WTC11 (cell line): ENCODE results near the gene FOXP1.

Experiments
- CREM ChIP-seq: sonication (generic); formaldehyde crosslinking; IDR thresholded peaks from 2 replicates; pipeline ENCODE4 v1.8.1; 2022; ENCODE audit warnings: mild to moderate bottlenecking, missing genetic modification reagents, moderate library complexity
- FOXK1 ChIP-seq: sonication (generic); formaldehyde crosslinking; IDR thresholded peaks from 2 replicates; pipeline ENCODE4 v1.8.0; 2022; ENCODE audit warnings: mild to moderate bottlenecking, moderate library complexity, missing genetic modification reagents
- TF ChIP-seq, protein P1 (sequence below): sonication (generic); formaldehyde crosslinking; IDR thresholded peaks from 2 replicates; pipeline ENCODE4 v1.8.1; 2023; ENCODE audit warnings: mild to moderate bottlenecking, missing genetic modification reagents
- TF ChIP-seq, protein P2 (sequence below): fragments of 200-600 bp; IDR thresholded peaks from 2 replicates; pipeline ENCODE4 v1.8.0; 2022; ENCODE audit warnings: antibody characterized with exemption
- TF ChIP-seq, protein P3 (sequence below): sonication (generic); formaldehyde crosslinking; IDR thresholded peaks from 2 replicates; pipeline ENCODE4 v1.8.1; 2023; ENCODE audit warnings: mild to moderate bottlenecking, missing genetic modification reagents, moderate library complexity
- TF ChIP-seq, protein P4 (sequence below): fragments of 250-450 bp; sonication (Bioruptor Pico); conservative IDR thresholded peaks from 2 replicates; pipeline ENCODE4 v1.9.0; 2021; ENCODE audit warnings: mild to moderate bottlenecking

DNA sequence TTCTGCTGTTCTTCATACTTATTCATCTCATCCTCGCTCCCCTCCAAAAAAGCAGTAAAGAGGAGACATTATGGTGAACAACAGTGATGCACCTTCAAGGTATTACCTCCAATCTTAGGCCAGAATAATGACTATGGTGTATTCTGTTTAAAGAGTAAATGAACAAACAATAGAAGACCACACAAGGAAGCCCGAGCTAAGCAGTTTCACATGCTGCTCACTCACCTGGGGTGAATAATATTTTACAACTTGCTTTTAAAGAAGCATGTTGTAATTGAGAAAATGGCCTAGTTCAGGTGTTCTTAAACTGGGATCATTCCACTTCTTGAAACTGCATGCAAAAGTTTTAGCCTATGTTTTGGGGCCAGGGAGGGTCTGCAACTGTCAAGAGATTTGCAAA, 581.2 kb downstream of the FOXP1 start:
- TF ChIP-seq, protein P1, sequence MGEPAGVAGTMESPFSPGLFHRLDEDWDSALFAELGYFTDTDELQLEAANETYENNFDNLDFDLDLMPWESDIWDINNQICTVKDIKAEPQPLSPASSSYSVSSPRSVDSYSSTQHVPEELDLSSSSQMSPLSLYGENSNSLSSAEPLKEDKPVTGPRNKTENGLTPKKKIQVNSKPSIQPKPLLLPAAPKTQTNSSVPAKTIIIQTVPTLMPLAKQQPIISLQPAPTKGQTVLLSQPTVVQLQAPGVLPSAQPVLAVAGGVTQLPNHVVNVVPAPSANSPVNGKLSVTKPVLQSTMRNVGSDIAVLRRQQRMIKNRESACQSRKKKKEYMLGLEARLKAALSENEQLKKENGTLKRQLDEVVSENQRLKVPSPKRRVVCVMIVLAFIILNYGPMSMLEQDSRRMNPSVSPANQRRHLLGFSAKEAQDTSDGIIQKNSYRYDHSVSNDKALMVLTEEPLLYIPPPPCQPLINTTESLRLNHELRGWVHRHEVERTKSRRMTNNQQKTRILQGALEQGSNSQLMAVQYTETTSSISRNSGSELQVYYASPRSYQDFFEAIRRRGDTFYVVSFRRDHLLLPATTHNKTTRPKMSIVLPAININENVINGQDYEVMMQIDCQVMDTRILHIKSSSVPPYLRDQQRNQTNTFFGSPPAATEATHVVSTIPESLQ, result no peak
- TF ChIP-seq, protein P2, sequence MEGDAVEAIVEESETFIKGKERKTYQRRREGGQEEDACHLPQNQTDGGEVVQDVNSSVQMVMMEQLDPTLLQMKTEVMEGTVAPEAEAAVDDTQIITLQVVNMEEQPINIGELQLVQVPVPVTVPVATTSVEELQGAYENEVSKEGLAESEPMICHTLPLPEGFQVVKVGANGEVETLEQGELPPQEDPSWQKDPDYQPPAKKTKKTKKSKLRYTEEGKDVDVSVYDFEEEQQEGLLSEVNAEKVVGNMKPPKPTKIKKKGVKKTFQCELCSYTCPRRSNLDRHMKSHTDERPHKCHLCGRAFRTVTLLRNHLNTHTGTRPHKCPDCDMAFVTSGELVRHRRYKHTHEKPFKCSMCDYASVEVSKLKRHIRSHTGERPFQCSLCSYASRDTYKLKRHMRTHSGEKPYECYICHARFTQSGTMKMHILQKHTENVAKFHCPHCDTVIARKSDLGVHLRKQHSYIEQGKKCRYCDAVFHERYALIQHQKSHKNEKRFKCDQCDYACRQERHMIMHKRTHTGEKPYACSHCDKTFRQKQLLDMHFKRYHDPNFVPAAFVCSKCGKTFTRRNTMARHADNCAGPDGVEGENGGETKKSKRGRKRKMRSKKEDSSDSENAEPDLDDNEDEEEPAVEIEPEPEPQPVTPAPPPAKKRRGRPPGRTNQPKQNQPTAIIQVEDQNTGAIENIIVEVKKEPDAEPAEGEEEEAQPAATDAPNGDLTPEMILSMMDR, result no peak
- TF ChIP-seq FOXK1, result no peak
- TF ChIP-seq, protein P3, sequence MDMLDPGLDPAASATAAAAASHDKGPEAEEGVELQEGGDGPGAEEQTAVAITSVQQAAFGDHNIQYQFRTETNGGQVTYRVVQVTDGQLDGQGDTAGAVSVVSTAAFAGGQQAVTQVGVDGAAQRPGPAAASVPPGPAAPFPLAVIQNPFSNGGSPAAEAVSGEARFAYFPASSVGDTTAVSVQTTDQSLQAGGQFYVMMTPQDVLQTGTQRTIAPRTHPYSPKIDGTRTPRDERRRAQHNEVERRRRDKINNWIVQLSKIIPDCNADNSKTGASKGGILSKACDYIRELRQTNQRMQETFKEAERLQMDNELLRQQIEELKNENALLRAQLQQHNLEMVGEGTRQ (CRISPR knock-in tag), result no peak
- no peak for TF ChIP-seq CREM (CRISPR knock-in tag)
- TF ChIP-seq, protein P4, sequence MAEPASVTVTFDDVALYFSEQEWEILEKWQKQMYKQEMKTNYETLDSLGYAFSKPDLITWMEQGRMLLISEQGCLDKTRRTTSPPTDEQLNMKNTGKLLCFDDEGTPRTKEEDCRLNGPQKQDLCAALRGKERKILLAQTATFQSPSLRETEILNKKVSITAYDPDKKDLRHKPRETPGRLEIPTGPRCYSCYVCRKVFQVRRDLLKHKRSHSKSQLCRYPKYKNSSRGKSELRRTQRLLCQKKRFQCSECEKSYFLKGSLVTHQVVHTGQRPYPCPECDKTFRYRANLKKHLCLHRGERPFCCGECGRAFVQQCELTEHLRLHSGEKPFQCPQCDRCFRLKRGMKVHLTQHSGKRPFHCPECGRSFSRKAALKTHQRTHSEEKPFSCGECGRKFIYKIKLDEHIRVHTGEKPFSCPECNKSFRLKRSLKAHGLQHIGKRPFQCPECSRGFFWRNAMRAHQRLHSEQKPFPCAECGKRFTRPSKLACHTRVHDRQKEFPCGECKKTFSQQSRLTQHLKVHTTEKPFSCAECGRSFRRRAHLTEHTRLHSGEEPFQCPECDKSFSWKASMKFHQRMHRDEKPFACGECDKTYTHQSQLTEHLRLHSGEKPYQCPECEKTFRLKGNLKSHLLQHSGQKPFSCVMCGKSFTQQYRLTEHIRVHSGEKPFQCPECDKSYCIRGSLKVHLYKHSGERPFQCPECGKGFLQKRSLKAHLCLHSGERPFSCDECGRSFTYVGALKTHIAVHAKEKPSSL (CRISPR knock-in tag), result no peak
